Glomerular visceral epithelial cell (primary cell): ENCODE data around the gene ATRNL1.
"Not testable (repeated sequence)": the region's sequence is repeated elsewhere in the genome, so short reads cannot be mapped to it uniquely, and the experiment has no call there.

Experiments
- DNase-seq: peaks from one replicate; pipeline ENCODE4 v3.0.0-alpha.2; 2016; ENCODE audit errors: extremely low spot score

Gene ATRNL1

DNA sequence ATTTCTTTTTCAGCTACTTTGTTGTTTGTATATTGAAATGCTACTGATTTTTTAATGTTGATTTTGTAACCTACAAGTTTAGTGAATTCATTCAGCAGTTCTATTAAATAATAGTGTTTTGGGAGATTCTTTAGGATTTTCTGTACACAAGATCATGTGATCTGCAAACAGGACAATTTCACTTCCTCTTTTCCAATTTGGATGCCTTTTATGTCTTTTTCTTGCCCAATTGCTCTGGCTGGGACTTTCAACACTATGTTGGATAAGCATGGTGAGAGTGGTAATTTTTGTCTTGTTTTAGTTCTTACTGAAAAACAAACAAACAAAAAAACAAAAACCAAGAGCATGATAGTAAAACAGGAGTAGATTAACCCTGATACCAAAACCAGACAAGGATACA is 316.2 kb downstream of the ATRNL1 start:
- DNase-seq: no peak

DNA sequence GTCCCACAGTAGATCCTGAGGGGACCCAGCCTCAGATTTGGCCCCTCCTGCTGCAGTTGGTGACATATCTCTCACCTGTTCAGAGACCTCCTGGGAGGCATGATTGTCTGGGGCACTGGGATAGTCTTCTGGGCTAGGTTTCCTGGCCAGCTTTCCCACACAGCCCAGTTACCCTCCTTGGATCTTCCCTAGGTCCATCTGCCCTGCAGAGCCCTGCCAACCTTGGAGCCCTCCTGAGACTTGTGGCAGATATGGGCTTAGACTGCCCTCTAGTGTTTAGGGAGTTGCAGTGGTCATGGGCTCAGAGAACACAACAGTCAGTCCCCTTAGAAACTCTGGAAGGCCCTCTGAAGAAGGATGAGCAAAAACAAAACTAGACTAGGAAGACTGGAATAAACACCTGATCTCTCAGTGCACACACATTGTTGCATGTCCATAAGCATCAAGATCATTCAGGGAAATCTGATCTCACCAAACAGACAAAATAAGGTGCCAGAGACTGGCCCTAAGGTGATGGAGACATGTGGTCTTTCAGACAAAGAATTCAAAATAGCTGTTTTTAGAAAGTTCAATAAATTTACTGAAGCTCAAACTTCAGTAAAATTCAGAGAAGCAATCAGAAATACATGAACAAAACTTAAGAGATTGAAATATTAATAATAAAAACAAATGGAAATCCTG is 324.6 kb downstream of the ATRNL1 start:
- peak; percentile 61 for DNase-seq

DNA sequence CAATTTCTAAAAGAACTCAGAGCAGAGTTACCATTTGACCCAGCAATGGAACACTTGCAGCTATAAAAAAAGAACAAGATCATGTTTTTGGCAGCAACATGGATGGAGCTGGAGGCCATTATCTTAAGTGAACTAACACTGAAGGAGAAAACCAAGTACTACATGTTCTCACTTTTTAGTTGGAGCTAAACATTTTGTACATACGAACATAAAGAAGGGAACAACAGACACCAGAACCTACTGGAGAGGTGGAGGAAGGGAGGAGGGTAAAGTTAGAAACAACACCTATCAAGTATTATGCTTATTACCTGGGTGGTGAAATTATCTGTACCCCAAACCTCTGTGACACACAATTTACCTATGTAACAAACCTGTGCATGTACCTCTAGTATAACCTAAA is 329.5 kb downstream of the ATRNL1 start:
- no peak for DNase-seq

DNA sequence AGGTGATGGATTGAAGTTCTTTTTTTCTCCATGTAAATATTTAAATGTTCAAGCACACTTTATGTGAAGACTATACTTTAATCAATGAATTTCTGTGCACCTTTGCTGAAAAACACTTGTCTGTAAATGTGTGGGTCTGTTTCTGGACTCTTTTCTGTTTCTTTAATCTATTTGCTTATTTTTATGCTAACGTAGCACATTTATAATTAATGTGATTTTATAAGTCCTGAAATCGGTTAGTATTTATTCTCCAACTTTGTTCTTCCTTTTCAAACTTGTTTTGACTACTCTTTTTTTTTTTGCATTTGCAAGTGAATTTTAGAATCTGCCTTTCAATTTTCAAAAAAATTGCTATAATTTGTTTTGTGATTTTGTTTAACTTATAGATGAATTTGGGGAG is 334.4 kb downstream of the ATRNL1 start:
- no peak for DNase-seq

DNA sequence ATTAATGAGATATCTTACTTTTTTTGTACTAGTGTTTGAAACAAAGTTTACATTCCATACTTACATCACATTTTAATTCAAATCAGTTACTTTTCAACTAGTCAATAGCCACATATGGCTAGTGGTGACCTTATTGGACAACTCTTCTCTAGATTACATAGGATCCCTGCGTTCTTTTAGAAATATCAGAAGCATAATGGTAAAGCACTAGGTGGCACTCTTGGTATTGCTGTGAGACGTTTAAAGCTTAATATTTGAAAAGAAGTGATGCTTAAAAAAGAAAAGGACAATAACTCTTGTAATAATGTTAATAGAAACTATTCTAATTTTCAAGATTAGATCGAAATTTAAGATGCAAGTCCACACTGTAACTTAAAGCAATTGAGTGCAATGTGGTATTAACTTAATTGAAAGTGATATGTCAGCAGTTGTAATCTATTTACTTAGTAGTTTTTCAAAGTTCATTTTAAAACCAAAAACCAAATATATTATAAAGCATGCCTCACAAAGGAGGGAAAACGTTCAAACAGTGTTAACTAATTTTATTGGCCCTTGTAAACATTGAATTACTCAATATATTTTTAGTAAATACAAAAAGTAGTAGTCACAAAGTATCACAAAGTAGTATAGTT is 339.1 kb downstream of the ATRNL1 start:
- peak; percentile 44 for DNase-seq

DNA sequence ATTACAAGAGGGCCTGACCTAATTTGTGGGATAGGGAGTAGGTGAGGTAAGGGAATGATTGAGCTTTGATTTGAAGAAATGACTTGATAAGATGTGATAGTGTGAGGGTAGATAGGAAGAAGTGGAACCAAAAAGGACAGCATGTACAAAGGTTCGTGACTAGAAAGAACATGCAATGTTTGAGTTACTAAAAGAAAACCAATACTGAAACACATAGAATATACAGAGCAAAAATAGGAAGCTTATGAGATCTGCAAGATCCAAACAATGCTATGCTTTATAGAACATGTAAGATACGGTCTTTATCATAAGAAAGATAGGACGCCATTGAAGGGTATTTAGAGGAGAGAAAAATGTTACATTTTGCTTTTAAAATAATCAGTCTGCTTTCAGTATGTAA is 343.8 kb downstream of the ATRNL1 start:
- no peak for DNase-seq

DNA sequence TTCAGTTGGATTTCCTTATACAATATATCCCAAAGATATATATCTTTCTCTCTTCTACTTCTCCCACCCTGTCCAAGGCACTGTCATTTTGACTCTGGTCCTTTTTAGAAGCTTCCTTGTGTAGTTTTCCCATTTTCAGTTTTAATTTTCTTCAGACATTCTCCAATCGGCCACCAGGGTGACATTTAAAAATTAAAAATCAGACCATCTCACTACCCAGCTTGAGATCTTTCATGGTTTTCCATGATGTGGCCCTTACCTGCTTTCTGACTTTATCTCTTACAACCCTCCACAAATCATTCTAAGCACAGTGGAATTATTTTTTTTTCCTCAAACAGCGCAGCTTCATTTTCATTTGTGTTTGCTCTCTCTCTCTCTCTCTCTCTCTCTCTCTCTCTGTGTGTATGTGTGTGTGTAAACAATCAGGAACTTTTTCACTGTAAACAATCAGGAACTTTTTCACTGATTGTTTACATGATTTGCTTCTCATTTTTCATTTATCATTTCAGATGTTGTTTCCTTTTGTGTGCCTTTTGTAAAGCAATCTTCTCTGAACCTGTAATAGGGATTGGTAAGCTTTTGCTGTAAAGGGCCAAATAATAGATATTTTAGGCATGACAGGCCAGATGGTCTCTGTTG is 348.9 kb downstream of the ATRNL1 start:
- DNase-seq: no peak

DNA sequence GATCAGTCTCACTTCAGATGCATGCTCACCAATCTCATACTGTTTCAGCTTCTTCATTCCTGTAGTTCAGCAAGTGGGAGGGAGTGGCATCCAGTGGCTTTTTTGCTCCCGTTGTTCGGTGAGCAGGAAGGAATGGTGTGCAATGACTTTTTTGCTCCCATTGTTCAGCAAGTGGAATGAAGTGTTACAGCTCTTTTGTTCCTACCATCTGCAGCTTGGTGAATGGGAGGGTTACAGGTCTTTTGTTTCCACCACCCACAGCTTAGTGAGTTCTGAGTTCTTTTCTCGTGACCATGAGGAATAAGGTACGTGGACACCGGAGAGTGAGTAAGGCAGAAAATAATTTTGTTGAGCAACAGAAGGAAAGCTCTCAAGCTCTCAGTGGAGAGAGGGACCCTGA is 363.6 kb downstream of the ATRNL1 start:
- DNase-seq: no peak

DNA sequence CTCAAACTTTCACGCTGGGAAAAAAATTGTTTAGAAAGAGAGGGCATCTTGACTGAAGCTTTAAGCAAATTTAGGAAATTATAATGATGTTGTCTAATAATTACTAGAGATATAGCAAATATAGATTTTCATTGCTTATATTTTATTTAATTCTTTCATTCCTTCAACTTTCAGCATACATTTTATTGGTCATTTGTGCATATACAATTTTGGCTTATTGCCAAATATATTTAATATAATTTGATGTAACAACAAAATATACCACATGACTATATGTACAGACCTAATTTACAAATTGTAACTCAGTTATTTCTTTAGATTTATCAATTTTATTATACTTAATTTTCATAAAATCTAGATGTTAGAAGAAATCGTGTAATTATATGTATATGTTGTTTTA is 390.1 kb downstream of the ATRNL1 start:
- DNase-seq: no peak

DNA sequence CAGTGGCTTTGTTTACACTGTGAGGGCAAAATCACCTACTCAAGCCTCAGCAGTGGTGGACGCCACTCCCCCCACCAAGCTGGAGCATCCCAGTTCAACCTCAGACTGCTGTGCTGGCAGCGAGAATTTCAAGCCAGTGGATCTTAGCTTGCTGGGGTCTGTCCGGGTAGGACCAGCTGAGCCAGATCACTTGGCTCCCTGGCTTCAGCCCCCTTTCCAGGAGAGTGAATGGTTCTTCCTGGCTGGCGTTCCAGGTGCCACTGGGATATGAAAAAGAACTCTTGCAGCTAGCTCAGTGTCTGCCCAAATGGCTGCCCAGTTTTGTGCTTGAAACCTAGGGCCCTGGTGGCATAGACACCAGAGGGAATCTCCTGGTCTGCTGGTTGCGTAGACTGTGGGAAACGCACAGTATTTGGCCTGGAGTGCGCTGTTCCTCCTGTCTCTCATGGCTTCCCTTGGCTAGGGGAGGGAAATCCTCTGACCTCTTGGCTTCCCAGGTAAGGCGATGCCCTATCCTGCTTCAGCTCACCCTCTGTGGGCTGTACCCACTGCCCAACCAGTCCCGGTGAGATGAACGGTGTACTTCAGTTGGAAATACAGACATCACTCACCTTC is 398.5 kb downstream of the ATRNL1 start:
- DNase-seq: no peak

DNA sequence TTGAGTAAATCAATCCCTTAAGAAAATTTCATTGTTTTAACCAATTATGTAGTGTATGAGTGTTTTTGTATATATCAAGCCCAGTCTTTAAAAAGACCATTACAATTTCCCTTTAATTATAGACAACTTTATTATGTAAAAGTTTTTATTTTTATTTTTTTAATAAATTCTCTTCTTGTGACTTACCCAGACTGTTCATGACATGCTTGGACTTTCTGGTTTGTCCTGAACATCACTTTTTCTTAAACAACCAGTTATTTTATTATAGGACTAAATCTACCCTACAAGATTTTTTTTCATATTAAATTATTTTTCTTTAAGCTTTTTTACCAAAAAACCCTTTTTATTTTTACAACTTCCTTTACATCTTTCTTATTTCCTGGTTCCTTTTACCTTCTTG is 410.4 kb downstream of the ATRNL1 start:
- no peak for DNase-seq

DNA sequence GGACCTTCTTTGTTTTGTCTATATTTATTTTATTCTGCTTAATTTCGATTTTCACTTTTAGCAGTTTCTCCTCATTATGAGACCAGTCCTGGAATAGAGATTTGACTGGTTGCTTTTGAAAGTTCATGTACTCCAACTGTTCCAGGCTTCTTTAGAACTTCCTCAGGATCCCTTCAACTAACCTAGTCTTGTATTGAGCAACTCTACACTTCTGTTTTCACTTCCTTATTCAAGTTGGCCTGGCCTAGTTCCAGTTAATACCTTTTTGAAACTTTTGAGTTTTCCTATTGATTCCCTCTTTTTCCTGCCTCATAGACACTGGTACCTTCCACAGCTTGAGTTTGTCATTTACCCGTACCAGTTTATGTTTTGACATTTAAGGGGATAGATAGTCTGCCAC is 421.7 kb downstream of the ATRNL1 start:
- no peak for DNase-seq

DNA sequence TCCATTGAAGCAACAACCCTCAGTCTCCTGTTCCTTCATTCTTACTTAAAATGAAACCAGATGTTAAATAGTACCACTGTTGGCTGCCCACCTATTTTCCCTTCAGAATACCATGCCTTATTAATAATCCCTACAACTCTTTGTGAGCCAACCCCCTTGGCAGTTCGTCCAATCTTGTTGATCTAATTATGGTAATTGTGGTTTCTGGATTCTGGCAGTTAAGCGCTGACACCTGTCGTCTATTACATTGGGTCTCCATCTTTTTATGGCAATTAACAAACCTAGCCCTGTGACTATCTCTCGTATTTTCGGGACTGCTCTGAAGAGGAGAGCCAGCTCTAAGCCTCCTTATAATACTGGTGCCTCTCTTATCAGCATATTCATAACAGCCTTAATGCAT is 432.0 kb downstream of the ATRNL1 start:
- DNase-seq: no peak

DNA sequence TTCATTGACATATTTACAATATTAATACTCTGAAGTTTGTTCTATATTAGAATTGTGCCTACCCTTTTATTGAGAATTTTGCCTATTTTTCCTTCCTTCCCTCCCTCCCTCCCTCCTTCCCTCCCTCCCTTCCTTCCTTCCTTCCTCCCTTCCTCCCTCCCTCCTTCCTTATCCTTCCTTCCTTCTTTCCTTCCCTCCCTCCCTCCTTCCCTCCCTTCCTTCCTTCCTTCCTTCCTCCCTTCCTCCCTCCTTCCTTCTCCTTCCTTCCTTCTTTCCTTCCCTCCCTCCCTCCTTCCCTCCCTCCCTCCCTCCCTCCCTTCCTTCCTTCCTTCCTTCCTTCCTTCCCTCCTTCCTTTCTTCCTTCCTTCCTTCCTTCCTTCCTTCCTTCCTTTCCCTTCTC is 434.5 kb downstream of the ATRNL1 start:
- not testable (repeated sequence) for DNase-seq

DNA sequence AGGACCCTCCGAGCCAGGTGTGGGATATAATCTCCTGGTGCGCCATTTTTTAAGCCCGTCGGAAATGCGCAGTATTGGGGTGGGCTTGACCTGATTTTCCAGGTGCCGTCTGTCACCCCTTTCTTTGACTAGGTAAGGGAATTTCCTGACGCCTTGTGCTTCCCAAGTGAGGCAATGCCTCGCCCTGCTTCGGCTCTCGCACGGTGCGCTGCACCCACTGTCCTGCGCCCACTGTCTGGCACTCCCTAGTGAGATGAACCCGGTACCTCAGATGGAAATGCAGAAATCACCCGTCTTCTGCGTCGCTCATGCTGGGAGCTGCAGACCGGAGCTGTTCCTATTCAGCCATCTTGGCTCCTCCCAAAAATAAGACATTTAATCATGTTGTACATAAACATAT is 443.2 kb downstream of the ATRNL1 start:
- DNase-seq: not testable (repeated sequence)

DNA sequence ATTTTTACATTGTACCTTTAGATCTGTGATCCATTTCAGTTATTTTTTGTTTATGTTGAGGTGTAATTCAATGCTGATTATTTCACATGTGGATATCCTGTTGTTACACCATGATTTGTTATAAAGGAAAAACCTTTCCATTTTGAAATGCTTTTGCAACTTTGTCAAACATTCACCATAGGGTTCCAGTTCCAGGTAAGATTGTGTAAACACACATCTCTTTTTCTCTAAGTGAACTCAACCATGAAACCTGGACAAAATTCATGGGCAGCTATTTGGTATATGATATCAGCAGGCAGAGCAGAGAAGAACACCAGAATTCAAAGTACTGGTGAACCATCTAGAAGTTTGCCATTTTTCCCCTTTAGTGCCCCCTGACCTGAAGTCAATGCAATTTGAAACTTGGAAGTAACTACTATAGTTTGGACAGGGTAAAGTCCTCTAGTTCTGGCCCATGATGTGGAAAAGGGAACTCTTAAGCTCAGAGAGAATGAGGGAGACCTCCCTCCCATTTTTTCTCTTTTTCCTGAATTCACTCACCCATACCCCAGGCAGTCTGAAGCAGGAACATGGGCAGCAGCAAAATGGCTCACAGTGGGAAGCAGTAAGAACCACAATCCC is 446.1 kb downstream of the ATRNL1 start:
- no peak for DNase-seq

DNA sequence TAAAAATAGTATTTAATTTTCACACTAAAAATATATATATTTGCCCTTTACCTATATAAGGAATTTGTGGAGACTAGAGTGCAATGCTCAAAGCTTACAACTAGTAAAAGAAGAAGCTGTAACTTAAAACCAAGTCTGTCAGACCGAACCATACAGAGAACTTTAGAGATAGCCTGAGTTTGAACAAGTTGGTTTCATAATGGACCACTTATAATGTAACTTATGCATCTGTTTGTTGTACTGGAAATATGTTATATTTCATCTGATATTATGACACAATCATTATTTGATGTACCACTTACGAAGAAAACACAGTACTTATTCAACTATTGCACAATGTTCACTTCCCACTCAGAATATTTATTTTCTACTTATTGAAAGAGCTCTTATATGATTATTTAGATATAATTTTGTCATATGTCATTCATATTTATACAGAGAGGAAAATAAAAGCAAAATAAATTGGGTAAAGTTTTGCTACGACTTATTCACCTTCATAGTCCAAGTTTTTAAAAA is 462.8 kb downstream of the ATRNL1 start:
- no peak for DNase-seq

DNA sequence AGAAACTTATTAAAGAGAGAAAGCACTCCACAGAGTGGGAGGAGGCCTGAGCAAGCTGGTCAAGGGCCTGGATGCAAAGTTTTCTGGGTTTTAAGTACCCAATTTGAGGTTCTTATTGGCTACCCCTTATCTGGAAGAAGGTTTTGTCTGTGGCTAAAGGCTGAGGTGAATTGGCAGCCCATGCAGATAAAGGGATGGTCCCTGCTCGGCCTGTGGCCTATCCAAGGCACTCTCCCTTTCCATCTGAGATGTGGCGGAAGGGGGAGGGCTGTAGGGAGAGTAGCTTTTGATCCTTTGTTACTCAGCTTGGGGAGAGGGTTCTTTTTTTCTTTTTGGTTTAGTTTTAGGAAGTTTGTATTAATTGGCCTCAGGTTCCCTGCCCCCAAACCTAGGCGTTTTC is 465.1 kb downstream of the ATRNL1 start:
- DNase-seq: no peak

DNA sequence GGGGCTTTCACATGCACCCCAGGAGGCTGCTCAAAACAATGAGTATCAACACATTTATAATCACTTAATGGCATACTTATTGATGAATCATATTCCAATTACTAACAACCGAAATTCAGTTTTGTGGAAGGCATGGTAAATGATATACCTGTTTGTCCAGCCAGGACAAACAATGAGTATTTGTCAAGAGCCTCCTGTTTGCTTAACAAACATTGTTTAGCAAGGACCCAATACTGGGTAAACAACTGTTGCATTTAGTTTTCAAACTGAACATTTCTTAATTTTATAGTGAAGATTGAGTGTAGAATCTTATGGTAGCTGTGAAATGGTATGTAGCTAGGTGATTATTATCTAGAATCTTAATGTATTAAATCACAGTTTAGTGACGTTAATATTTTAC is 473.7 kb downstream of the ATRNL1 start:
- DNase-seq: no peak

DNA sequence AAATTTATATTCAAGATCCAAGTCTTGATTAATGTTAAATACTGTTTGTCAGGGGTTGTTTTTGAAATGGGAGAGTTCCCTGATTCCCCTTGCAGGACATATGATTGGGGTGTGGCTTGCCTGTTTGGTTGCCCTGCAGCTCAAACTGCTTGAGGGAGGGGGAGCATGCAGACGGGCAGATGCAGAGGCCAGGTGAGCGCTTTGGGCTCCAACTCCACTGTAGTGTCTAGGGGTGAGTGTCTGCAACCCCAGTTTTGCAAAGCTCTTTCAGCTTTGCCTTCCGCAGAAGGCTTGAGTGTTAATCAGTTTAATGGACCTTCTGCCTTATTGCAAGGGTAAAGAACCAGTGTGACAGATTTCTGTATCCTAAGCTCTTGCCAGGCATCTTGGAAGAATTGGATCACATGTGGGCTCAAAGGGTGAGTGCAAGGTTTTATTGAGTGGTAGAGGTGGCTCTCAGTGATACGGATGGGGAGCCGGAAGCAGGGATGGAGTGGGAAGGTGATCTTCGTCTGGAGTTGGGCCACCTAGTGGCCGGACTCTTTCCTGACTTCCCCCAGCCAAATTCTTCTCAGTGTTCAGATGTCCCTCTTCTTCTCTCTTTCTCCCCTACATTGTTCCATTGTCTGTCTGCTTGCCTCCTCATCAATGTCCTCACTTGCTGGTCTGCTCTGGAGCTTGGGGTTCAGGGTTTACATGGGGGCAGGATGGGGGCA is 479.7 kb downstream of the ATRNL1 start:
- DNase-seq: no peak

DNA sequence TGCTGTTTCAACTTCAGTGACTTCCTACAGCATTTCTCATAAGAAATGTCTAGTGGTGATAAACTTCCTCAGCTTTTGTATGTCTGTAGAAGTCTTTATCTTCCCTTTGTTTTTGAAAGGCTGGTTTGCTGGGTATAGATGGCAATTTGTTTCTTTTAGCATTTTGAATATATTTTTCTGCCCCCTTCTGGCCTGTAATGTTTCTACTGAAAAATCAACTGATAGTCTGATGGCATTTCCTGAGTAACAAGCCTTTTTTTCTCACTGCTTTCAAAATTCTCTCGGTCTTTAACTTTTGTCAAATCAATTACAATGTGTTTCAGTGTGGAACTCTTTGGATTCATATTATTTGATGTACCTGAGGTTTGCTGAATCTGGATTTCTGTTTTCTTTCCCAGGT is 487.1 kb downstream of the ATRNL1 start:
- DNase-seq: no peak

DNA sequence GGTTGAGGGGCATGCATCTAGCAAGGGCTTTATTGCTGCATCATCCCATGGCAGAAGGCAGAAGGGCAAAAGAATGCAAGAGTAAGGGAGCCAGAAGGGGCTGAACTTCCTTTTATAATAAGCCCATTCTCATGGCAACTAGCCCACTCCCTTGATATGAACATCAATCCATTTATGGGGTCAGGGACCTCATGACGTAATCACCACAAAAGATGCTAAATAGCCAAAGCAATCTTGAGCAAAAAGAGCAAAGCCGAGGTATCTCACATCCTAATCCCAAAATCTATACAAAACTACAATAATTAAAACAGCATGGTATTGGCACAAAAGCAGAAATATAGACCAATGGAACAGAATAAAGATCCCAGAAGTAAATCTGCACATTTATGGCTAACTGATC is 499.9 kb downstream of the ATRNL1 start:
- no peak for DNase-seq
